GM18502 (cell line): ENCODE measurements around the gene VWA8.
"Not testable (repeated sequence)": the region's sequence is repeated elsewhere in the genome, so short reads cannot be mapped to it uniquely, and the experiment has no call there.

ENCODE experiments used
- ATAC-seq: cut with Tn5 transposase; IDR thresholded peaks from one replicate; pipeline ENCODE4 v1.9.1; 2021; ENCODE audit warnings: mild to moderate bottlenecking; ENCODE audit not compliant: unreplicated experiment, poor library complexity

VWA8 gene

GRCh38 chr13:41862659-41863058 lies 98.2 kb downstream of the VWA8 start:
- ATAC-seq = not testable (repeated sequence)

GRCh38 chr13:41859565-41859964 lies 101.3 kb downstream of the VWA8 start:
- ATAC-seq = no peak

- ATAC-seq = no peak
These were observed 102.1 kb downstream of the VWA8 start for GRCh38 chr13:41858780-41859179.

- ATAC-seq = no peak
These were observed 106.2 kb downstream of the VWA8 start for GRCh38 chr13:41854758-41855157.

- ATAC-seq = no peak
These were observed 109.6 kb downstream of the VWA8 start for GRCh38 chr13:41851351-41851750.

- no peak for ATAC-seq
These were observed 112.3 kb downstream of the VWA8 start for GRCh38 chr13:41848435-41849255.

- ATAC-seq = no peak
These were observed 113.7 kb downstream of the VWA8 start for GRCh38 chr13:41847216-41847615.

GRCh38 chr13:41842036-41842620 lies 118.8 kb downstream of the VWA8 start:
- ATAC-seq = no peak

GRCh38 chr13:41837629-41838028 lies 123.3 kb downstream of the VWA8 start:
- no peak for ATAC-seq

GRCh38 chr13:41835871-41836270 lies 125.0 kb downstream of the VWA8 start:
- ATAC-seq = no peak

- not testable (repeated sequence) for ATAC-seq
These were observed 126.2 kb downstream of the VWA8 start for GRCh38 chr13:41834697-41835096.

GRCh38 chr13:41833831-41834230 lies 127.1 kb downstream of the VWA8 start:
- ATAC-seq = no peak

GRCh38 chr13:41833201-41833600 lies 127.7 kb downstream of the VWA8 start:
- ATAC-seq = no peak

GRCh38 chr13:41827507-41828213 lies 133.2 kb downstream of the VWA8 start:
- no peak for ATAC-seq

- ATAC-seq = no peak
These were observed 135.2 kb downstream of the VWA8 start for GRCh38 chr13:41825691-41826090.

- ATAC-seq = no peak
These were observed 137.4 kb downstream of the VWA8 start for GRCh38 chr13:41823476-41823875.

GRCh38 chr13:41822560-41822959 lies 138.3 kb downstream of the VWA8 start:
- no peak for ATAC-seq

GRCh38 chr13:41821238-41821594 lies 139.7 kb downstream of the VWA8 start:
- ATAC-seq = no peak

- ATAC-seq = no peak
These were observed 140.2 kb downstream of the VWA8 start for GRCh38 chr13:41820581-41821237.

GRCh38 chr13:41816057-41816456 lies 144.9 kb downstream of the VWA8 start:
- ATAC-seq = no peak

GRCh38 chr13:41813426-41813825 lies 147.5 kb downstream of the VWA8 start:
- ATAC-seq = no peak
